K562 (cell line): ENCODE measurements around the gene PIN1. TPM values are rescaled to one million over a fixed set of nuclear protein-coding genes. Genes with fewer than 3 reads are reported as not detected.
A peak's percentile ranks its signal among the peaks of the same experiment; 100 is the strongest.

ENCODE experiments used
- CSDE1 ChIP-seq, 2 experiments: fragments of 450-650 bp; IDR thresholded peaks; 2 replicates each; pipeline ENCODE4 v1.6.1; 2016; ENCODE audit warnings: mild to moderate bottlenecking in 1 of 2
- FOXJ3 ChIP-seq: sonication (generic); formaldehyde crosslinking; IDR thresholded peaks from 2 replicates; pipeline ENCODE4 v1.4.0; 2020; ENCODE audit warnings: mild to moderate bottlenecking, missing genetic modification reagents
- IFI16 ChIP-seq: fragments of 250-450 bp; sonication (Bioruptor Pico); IDR thresholded peaks from 2 replicates; pipeline ENCODE4 v2.1.2; 2022; ENCODE audit warnings: mild to moderate bottlenecking, inconsistent platforms
- NFXL1 ChIP-seq: fragments of 450-650 bp; formaldehyde crosslinking; IDR thresholded peaks from 2 replicates; pipeline ENCODE4 v1.4.0; 2021; ENCODE audit warnings: mild to moderate bottlenecking
- NRF1 ChIP-seq, 2 experiments: fragments of 450-650 bp; IDR thresholded peaks in 1 of 2; conservative IDR thresholded peaks in 1 of 2; 2 replicates each; pipeline ENCODE4 v1.6.1; 2014; ENCODE audit warnings: mild to moderate bottlenecking in 2 of 2
- RBM25 ChIP-seq: fragments of 200-400 bp; formaldehyde crosslinking; IDR thresholded peaks from 2 replicates; pipeline ENCODE4 v1.6.1; 2018; ENCODE audit warnings: low read length, low read depth, moderate library complexity; ENCODE audit not compliant: severe bottlenecking
- TAL1 ChIP-seq: fragments of 450-650 bp; IDR thresholded peaks from 2 replicates; pipeline ENCODE4 v1.6.1; 2016; ENCODE audit warnings: mild to moderate bottlenecking
- ZNF212 ChIP-seq: fragments of 450-650 bp; formaldehyde crosslinking; IDR thresholded peaks from 2 replicates; pipeline ENCODE4 v1.4.0; 2020; ENCODE audit warnings: mild to moderate bottlenecking
- ZNF253 ChIP-seq: fragments of 250-450 bp; sonication (Bioruptor Pico); conservative IDR thresholded peaks from 2 replicates; pipeline ENCODE4 v1.6.1; 2021; ENCODE audit warnings: mild to moderate bottlenecking
- ZNF354B ChIP-seq: fragments of 250-450 bp; sonication (Bioruptor Pico); IDR thresholded peaks from 2 replicates; pipeline ENCODE4 v1.4.0; 2020
- ZNF699 ChIP-seq: fragments of 250-450 bp; sonication (Bioruptor Pico); IDR thresholded peaks from 2 replicates; pipeline ENCODE4 v1.8.0; 2021; ENCODE audit warnings: mild to moderate bottlenecking, moderate library complexity; ENCODE audit not compliant: insufficient replicate concordance
- polyA plus RNA-seq, 8 experiments: library from polyadenylated mRNA; depleted of rRNA in 4 of 8; stranded (reverse) in 5 of 8; unstranded in 3 of 8; fragments of >200 nt; fragmentation: Nextera tagmentation in 2 of 8; fragmentation: Illumina TruSeq in 1 of 8; extraction: Ambion mirVana in 2 of 8; extraction: Trizol in 1 of 8; gene quantifications; 2 replicates each; pipeline versions ENCODE4 v1.2.1 to v1.2.3, GENCODE V29; 2011 to 2014; ENCODE audit warnings: inconsistent platforms in 1 of 8, missing spikeins in 1 of 8
- total RNA-seq, 7 experiments: library from RNA; depleted of rRNA in 6 of 7; stranded (reverse); fragments of >200 nt in 6 of 7; fragmentation: Illumina TruSeq in 2 of 7; extraction: Trizol in 2 of 7; gene quantifications; 2 replicates each; pipeline versions ENCODE4 v1.2.1 to v1.2.3, GENCODE V29; 2011 to 2021; ENCODE audit warnings: low replicate concordance in 1 of 7
- TF ChIP-seq, protein P1 (sequence below), 3 experiments: fragments of 200-800 bp in 1 of 3; fragments of 250-450 bp in 1 of 3; fragments of 450-650 bp in 1 of 3; sonication (Bioruptor Pico) in 1 of 3; sonication (Bioruptor generic) in 1 of 3; formaldehyde crosslinking in 1 of 3; IDR thresholded peaks; 2 replicates each; pipeline versions ENCODE4 v1.6.1 to v1.8.0; 2016 to 2022; ENCODE audit warnings: mild to moderate bottlenecking in 2 of 3, missing genetic modification characterization in 2 of 3, missing compliant biosample characterization in 1 of 3, moderate library complexity in 1 of 3
- TF ChIP-seq, protein P2 (sequence below), 3 experiments: fragments of 200-800 bp in 1 of 3; sonication (Bioruptor generic) in 1 of 3; sonication (generic) in 1 of 3; formaldehyde crosslinking in 1 of 3; IDR thresholded peaks; 2 replicates each; pipeline versions ENCODE4 v1.6.1 to v1.8.0; 2016 to 2022; ENCODE audit warnings: mild to moderate bottlenecking in 2 of 3, missing compliant biosample characterization in 2 of 3, missing genetic modification characterization in 2 of 3, missing genetic modification reagents in 1 of 3
- TF ChIP-seq, protein P3 (sequence below): sonication (generic); formaldehyde crosslinking; IDR thresholded peaks from 2 replicates; pipeline ENCODE4 v1.8.0; 2022; ENCODE audit warnings: mild to moderate bottlenecking, missing genetic modification reagents
- TF ChIP-seq, protein P4 (sequence below): sonication (generic); formaldehyde crosslinking; IDR thresholded peaks from 2 replicates; pipeline ENCODE4 v1.8.1; 2023; ENCODE audit warnings: mild to moderate bottlenecking, missing genetic modification reagents

The PIN1 gene
- total and polyA plus RNA-seq, 9 of the 15 experiments (the other 6 are each of a cell fraction or from before 2014, with no cell fraction given) = 1.6 to 178 (median 42.5) TPM

DNA sequence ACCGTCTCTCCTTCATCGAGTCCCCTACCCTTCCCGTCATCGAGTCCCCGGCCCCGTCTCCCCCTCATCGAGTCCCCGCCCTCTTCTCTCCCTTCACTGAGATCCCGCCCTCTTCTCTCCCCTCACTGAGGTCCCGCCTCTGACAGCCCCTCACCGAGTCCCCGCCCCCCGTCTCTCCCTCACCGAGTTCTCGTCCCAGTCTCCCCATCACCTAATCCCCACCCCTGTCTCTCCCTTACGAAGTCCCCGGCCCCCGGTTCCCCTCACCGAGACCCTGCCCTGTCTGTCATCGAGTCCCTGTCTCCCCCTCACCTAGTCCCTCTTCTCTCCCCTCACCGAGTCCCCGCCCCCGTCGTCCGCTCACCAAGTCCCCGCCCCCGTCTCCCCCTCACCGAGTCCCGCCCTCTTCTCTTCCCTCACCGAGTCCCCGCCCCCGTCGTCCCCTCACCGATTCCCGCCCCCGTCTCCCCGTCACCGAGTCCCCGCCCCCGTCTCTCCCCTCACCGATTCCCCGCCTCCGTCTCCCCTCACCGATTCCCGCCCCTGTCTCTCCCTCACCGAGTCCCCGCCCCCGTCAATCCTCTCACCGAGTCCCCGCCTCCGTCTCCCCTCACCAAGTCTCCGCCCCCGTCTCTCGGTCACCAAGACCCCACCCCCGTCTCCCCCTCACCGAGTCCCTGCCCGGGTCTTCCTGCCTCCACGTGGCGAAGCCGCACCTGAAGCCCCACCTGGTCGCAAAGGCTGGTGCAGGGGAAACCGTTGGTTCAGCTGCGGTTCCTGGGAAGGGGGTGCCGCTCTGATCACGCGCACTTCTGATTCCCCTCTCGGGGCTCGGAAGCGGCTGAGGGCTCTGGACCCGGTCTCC is 42.7 kb upstream of the PIN1 start (continued):
- TF ChIP-seq, protein P1, sequence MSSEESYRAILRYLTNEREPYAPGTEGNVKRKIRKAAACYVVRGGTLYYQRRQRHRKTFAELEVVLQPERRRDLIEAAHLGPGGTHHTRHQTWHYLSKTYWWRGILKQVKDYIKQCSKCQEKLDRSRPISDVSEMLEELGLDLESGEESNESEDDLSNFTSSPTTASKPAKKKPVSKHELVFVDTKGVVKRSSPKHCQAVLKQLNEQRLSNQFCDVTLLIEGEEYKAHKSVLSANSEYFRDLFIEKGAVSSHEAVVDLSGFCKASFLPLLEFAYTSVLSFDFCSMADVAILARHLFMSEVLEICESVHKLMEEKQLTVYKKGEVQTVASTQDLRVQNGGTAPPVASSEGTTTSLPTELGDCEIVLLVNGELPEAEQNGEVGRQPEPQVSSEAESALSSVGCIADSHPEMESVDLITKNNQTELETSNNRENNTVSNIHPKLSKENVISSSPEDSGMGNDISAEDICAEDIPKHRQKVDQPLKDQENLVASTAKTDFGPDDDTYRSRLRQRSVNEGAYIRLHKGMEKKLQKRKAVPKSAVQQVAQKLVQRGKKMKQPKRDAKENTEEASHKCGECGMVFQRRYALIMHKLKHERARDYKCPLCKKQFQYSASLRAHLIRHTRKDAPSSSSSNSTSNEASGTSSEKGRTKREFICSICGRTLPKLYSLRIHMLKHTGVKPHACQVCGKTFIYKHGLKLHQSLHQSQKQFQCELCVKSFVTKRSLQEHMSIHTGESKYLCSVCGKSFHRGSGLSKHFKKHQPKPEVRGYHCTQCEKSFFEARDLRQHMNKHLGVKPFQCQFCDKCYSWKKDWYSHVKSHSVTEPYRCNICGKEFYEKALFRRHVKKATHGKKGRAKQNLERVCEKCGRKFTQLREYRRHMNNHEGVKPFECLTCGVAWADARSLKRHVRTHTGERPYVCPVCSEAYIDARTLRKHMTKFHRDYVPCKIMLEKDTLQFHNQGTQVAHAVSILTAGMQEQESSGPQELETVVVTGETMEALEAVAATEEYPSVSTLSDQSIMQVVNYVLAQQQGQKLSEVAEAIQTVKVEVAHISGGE (CRISPR knock-in tag; IDR thresholded peaks at IDR 0.05) = no peak
- TF ChIP-seq ZNF354B (CRISPR knock-in tag) (no peak), ZNF253 (CRISPR knock-in tag) (no peak), NRF1 (conservative IDR thresholded peaks at IDR 0.05 in 1 of 2, IDR thresholded peaks at IDR 0.05 in 1 of 2) (peak in 1 of 2 experiments; percentile 51; a peak in 2 of 4 replicates), TAL1 (no peak), ZNF699 (CRISPR knock-in tag) (no peak), FOXJ3 (CRISPR knock-in tag) (no peak), CSDE1 (IDR thresholded peaks at IDR 0.05) (no peak), RBM25 (no peak), IFI16 (CRISPR knock-in tag) (no peak), ZNF212 (CRISPR knock-in tag) (no peak), NFXL1 (CRISPR knock-in tag) (no peak)
- TF ChIP-seq, protein P2, sequence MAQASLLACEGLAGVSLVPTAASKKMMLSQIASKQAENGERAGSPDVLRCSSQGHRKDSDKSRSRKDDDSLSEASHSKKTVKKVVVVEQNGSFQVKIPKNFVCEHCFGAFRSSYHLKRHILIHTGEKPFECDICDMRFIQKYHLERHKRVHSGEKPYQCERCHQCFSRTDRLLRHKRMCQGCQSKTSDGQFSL (CRISPR knock-in tag; IDR thresholded peaks at IDR 0.05) = 0 out of 2 replicates have a peak, but pooled peaks have one; percentile 47
- TF ChIP-seq, protein P2 (tag; IDR thresholded peaks at IDR 0.05) = peak in 1 of 2 experiments; percentile 72; a peak in 2 of 4 replicates
- TF ChIP-seq, protein P3, sequence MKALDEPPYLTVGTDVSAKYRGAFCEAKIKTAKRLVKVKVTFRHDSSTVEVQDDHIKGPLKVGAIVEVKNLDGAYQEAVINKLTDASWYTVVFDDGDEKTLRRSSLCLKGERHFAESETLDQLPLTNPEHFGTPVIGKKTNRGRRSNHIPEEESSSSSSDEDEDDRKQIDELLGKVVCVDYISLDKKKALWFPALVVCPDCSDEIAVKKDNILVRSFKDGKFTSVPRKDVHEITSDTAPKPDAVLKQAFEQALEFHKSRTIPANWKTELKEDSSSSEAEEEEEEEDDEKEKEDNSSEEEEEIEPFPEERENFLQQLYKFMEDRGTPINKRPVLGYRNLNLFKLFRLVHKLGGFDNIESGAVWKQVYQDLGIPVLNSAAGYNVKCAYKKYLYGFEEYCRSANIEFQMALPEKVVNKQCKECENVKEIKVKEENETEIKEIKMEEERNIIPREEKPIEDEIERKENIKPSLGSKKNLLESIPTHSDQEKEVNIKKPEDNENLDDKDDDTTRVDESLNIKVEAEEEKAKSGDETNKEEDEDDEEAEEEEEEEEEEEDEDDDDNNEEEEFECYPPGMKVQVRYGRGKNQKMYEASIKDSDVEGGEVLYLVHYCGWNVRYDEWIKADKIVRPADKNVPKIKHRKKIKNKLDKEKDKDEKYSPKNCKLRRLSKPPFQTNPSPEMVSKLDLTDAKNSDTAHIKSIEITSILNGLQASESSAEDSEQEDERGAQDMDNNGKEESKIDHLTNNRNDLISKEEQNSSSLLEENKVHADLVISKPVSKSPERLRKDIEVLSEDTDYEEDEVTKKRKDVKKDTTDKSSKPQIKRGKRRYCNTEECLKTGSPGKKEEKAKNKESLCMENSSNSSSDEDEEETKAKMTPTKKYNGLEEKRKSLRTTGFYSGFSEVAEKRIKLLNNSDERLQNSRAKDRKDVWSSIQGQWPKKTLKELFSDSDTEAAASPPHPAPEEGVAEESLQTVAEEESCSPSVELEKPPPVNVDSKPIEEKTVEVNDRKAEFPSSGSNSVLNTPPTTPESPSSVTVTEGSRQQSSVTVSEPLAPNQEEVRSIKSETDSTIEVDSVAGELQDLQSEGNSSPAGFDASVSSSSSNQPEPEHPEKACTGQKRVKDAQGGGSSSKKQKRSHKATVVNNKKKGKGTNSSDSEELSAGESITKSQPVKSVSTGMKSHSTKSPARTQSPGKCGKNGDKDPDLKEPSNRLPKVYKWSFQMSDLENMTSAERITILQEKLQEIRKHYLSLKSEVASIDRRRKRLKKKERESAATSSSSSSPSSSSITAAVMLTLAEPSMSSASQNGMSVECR (CRISPR knock-in tag) = peak; percentile 71
- TF ChIP-seq, protein P4, sequence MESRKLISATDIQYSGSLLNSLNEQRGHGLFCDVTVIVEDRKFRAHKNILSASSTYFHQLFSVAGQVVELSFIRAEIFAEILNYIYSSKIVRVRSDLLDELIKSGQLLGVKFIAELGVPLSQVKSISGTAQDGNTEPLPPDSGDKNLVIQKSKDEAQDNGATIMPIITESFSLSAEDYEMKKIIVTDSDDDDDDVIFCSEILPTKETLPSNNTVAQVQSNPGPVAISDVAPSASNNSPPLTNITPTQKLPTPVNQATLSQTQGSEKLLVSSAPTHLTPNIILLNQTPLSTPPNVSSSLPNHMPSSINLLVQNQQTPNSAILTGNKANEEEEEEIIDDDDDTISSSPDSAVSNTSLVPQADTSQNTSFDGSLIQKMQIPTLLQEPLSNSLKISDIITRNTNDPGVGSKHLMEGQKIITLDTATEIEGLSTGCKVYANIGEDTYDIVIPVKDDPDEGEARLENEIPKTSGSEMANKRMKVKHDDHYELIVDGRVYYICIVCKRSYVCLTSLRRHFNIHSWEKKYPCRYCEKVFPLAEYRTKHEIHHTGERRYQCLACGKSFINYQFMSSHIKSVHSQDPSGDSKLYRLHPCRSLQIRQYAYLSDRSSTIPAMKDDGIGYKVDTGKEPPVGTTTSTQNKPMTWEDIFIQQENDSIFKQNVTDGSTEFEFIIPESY (CRISPR knock-in tag) = peak; percentile 82
